DOHH2 (cell line): ENCODE results near the gene RAB3IL1.

Experiments used
- EZH2phosphoT487 ChIP-seq: fragments of 200-600 bp; sonication (generic); IDR thresholded peaks from 2 replicates; pipeline ENCODE4 v1.6.1; 2017; ENCODE audit warnings: borderline replicate concordance, mild to moderate bottlenecking, antibody characterized with exemption, low read length, moderate library complexity, mixed read lengths
- TF ChIP-seq, protein P1 (sequence below): fragments of 200-600 bp; sonication (generic); IDR thresholded peaks from one replicate; pipeline ENCODE4 v1.5.1; 2014; ENCODE audit warnings: antibody characterized with exemption, mild to moderate bottlenecking, low read depth, low read length; ENCODE audit not compliant: poor library complexity, severe bottlenecking

- TF ChIP-seq, protein P1, sequence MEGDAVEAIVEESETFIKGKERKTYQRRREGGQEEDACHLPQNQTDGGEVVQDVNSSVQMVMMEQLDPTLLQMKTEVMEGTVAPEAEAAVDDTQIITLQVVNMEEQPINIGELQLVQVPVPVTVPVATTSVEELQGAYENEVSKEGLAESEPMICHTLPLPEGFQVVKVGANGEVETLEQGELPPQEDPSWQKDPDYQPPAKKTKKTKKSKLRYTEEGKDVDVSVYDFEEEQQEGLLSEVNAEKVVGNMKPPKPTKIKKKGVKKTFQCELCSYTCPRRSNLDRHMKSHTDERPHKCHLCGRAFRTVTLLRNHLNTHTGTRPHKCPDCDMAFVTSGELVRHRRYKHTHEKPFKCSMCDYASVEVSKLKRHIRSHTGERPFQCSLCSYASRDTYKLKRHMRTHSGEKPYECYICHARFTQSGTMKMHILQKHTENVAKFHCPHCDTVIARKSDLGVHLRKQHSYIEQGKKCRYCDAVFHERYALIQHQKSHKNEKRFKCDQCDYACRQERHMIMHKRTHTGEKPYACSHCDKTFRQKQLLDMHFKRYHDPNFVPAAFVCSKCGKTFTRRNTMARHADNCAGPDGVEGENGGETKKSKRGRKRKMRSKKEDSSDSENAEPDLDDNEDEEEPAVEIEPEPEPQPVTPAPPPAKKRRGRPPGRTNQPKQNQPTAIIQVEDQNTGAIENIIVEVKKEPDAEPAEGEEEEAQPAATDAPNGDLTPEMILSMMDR = no peak
- TF ChIP-seq EZH2phosphoT487 = no peak
Measured at GRCh38 chr11:61874853-61875252, 42.5 kb downstream of the RAB3IL1 start.
